Ammon's horn (tissue), 1 donor: Measurements from ENCODE around the gene OSBPL6.
"Not testable (repeated sequence)": the region's sequence is repeated elsewhere in the genome, so short reads cannot be mapped to it uniquely, and the experiment has no call there.

ENCODE experiments used
- DNase-seq: peaks from one replicate; pipeline ENCODE4 v3.0.0-alpha.2; 2016; ENCODE audit warnings: low spot score

The OSBPL6 gene

GRCh38 chr2:178193823-178194599 lies at the start of gene OSBPL6:
Gene OSBPL6, plus strand, starts transcription at chr2:178194512. Its CDS starts 111,673 bp downstream, at chr2:178306185.
- DNase-seq = peak; percentile 92

DNA sequence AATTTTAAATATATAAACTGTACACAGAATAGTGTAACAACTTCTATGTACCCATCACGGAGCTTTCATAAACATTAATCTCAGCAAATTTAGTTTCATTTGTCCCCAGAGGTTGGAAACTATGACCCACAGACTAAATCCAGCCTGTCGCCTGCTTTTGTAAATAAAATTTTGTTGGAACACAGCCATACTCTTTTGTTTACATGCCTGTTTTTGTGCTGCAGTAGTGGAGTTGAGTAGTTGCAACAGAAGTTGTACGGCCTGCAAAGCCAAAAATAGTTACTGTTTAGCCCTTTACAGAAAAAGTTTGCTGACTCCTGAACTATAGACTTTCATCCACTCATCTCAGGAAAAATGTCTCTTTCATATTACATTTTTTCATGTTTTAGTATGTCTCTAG lies 42.3 kb upstream of the OSBPL6 start:
- no peak for DNase-seq

DNA sequence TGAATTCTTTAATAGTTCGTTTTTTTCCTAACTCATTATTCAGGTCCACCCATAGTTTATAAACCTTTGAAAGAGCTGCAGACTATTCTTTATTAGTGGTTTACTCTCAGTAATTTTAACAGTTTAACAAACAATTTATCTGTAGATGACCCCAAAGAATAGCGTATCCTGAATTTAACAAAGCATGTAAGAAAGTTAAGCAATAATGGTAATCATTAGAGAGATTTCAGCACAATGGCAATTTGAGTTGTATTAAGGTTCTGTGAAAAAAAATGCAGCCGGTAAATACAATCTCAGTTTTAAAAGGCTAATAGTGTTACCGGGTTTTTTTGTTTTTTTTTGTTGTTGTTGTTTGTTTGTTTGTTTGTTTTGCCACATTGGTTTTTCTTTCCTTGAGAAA lies 41.8 kb upstream of the OSBPL6 start:
- no peak for DNase-seq

DNA sequence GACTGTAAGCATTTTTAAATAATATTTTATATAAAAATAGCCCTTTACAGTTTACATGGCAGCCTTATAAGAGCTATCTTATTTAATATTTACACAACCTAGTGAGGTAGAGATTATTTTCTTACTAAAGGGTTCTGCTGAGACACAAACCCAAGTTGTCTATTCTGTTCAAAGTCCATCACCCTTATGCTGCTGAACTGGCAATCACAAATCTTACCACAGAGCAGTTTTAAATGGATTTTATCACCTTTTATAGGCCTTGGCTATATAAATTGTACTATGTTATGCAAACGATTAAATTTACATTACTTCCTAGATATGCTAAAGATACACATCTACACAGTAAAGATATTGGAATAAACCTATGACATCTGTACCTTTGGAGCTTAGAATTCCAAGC lies 41.3 kb upstream of the OSBPL6 start:
- DNase-seq = no peak

DNA sequence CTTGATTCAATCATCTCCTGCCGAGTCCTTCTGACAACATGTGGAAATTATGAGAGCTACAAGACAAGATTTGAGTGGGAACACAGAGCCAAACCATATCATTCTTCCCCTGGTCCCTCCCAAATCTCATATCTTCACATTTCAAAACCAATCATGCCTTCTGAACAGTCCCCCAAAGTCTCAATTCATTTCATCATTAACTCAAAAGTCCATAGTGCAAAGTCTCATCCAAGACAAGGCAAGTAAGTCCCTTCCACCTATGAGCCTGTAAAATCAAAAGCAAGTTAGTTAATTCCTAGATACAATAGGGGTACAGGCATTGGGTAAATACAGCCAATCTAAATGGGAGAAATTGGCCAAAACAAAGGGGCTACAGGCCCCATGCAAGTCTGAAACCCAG lies 40.4 kb upstream of the OSBPL6 start:
- not testable (repeated sequence) for DNase-seq

GRCh38 chr2:178155524-178155923 lies 38.8 kb upstream of the OSBPL6 start:
- no peak for DNase-seq

GRCh38 chr2:178157574-178157973 lies 36.7 kb upstream of the OSBPL6 start:
- no peak for DNase-seq

DNA sequence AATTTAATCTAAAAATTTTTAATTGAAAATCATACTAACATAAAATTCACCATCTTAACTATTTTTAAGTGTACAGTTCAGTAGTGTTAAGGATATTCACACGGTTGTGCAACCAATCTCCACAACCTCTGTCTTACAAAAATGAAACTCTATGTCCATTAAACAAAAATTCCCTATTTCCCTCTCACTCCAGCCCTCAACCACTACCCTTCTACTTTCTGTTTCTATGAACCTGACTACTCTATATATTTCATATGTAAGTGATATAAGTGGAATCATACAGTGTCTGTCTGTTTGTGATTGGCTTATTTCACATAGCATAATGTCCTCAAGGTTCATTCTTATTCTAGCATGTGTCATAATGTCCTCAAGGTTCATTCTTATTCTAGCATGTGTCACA lies 34.3 kb upstream of the OSBPL6 start:
- no peak for DNase-seq

GRCh38 chr2:178160601-178161000 lies 33.7 kb upstream of the OSBPL6 start:
- DNase-seq = no peak

DNA sequence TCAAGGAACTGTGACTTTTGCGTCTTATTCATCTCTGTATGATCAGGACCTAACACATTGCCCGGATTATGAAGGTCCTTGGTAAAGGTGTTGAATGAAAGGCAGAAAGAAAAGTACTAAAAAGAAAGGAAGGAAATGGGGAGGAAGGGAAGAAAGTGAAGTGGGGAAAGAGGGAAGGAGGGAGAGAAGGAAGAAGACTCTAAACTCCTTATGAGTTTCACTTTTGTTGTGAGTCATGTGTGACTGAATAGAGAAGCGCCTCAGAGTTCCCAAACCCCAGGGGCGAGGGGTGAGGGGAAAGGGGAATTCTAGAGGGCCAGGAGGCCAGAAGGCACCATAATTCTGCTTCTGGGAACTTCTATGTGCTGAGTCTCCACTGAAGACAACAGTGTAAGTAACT lies 30.9 kb upstream of the OSBPL6 start:
- no peak for DNase-seq

DNA sequence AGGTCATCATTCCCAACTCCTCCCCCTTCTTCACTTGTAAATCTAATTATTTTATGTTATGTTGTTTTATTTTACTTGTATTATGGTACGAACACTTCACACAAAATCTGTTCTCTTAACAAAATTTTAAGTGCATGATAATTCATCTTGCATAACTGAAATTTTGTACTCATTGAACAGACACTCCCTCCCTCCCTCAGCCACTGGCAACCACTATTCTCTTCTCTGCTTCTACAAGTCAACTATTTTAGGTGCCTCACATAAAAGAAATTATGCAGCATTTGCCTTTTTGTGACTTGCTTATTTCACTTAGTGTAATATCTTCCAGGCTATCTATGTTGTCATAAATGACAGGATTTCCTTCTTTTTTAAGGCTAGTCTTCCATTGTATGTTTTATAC lies 30.4 kb upstream of the OSBPL6 start:
- DNase-seq = no peak

DNA sequence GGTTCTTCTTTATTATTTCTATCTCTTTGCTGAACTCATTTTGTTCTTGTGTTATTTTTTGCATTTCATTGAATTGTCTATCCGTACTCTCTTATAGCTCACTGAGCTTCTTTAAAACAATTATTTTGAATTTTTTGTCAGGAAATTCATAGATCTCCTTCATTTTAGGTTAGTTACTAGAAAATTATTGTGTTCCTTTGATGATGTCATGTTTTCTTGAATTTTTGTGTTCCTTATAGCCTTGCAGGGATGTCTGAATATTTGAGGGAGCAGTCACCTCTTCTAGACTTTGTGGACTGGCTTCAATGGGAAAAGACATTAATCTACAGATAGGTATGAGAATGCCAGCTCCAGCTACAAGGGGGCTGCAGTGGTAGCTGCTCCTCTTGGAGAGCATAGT lies 20.7 kb upstream of the OSBPL6 start:
- DNase-seq = no peak

GRCh38 chr2:178177066-178177679 lies 17.1 kb upstream of the OSBPL6 start:
- DNase-seq = no peak

DNA sequence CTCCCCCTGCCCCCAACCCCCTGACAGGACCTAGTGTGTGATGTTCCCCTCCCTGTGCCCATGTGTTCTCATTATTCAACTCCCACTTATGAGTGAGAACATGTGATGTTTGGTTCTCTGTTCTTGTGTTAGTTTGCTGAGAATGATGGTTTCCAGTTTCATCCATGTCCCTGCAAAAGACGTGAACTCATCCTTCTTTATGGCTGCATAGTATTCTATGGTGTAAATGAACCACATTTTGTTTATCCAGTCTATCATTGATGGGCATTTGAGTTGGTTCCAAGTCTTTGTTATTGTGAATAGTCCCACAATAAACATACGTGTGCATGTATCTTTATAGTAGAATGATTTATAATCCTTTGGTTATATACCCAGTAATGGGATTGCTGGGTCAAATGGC lies 13.7 kb upstream of the OSBPL6 start:
- DNase-seq = not testable (repeated sequence)

- no peak for DNase-seq
Measured at GRCh38 chr2:178187861-178188260, 6.5 kb upstream of the OSBPL6 start.

- no peak for DNase-seq
Measured at GRCh38 chr2:178188466-178188865, 5.8 kb upstream of the OSBPL6 start.

DNA sequence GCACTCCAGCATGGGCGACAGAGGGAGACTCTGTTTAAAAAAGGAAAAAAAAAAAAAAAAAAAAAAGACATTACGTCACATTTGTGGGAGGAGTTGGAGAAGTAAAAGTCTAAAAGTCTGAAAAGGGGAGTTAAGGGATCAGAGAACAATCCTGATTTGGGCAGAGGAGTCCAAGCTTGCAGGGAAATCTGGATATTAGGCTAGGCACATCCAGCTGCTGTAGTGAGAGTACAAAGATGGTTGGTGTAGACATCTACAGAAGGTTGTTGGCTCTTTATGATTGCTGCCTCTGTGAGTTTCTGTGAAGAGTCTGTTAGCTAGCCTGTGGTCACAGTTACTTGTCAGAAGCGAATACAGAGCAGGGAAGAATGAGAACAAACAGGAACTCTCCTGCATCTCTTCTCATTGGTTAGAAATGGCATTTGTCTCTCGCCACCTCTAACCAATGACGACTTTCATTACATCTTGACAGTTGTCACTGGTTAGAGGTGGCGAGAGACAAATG lies 3.3 kb upstream of the OSBPL6 start:
- DNase-seq = no peak

GRCh38 chr2:178191511-178191910 lies 2.8 kb upstream of the OSBPL6 start:
- DNase-seq = no peak

DNA sequence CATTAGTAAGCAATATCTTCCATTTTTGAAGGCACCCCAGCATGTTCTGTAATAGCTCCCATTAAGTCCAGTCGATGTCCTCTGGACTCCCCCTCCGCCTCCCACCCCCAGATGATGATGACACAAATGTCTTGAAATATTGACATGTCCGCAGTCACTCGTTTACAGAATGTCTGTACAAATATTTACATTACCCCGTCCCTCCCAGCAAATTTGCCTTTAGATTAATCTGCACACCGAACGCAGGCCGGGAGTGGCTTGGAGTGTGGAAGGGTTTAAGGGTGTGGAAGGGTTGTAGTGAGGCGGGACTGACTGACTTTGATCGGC lies 853 bp upstream of the OSBPL6 start:
- no peak for DNase-seq

DNA sequence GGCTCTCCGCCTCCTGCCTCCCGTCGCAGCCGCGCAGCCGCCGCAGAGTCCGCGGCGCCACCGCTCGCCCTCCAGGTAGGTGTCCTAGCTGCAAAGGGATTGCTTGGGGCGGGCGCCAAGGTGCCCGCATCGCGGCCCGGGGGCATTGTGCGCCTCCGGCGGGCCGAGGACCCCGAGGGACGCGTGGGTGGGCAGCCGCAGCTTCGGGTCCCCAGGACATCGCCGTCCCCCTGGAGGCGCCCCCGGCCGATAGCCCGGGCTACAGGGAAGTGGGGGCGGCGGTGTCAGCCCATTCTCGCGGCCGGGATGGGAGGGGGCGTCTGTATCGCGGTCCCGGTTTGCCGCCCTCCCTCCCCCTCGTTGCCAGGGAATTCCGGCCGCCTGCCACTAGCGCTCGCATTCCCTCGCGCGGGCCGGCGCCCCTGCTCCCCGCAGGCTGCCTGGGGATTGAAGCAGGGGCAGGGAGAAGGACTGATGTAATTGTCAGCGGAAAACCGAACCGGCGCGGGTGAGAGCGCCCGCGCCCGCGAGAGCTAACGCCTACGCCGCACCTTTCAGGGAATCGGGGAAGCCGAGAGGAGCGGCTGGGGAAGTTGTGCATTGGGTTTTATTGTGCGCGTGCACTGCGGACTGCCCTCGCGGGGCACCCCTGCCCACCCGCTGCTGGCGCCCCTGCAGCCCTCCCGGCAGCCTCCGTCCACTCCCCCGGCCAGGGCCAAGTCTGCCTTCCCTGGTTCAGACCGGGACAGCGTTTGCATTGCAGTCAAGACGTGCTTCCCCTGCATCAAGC lies 483 bp downstream of the OSBPL6 start:
- DNase-seq = peak; percentile 56

DNA sequence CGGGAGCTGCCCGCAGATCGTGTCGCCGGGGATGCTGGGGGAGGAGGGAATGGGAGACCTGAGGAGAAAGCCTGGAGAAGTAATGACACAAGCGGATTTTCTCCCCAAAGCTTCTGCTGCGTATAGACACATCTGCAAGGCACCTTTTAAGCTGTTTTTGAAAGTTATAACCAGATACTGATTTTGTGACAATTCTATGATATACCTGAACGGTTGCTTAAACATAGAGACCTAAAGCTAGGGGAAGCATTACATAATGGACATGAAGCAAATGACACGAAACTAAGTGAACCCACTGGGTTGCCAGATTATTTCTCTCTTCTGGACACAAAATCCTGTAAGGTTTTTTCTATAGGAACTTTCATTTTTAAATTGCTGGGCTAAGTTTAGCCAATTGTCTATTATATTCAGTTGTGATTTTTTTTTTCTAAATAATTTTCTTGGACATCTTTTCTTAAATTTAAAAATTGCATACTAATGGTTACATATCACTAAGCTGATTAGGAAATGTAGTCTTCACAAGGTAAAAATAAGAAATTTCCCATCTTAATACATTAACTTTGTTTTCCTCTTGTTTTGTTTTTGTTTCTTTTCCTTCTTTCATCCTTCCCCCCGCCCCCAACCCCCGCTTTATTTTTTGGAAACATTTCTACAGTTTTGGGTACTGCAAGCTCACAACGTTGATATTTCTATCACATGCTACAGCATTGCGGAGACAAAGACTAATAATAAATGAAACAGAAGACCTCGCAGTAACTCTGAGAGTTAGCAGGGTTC lies 1.3 kb downstream of the OSBPL6 start:
- DNase-seq = no peak

GRCh38 chr2:178197791-178198190 lies 3.5 kb downstream of the OSBPL6 start:
- DNase-seq = no peak
